ENCODE data around the gene SLAMF6.

DNA sequence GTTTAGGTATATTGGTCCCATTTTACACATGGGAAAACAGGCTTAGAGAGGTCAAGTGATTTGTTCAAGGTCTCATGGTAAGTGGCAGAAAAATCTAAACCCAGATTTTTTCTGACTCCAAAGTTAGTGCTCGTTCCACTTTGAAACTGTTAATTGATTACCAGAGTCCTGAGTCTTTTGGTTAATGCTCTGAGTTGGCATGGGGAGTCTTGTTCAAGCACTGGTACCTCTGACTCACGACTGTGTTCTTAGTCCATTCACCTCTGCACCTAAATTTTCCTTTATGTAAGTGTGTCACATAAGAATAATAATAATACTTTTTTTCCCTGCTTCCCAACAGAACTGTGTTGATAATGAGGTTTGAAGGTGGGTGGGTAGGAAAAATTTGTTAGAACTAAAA, 63.4 kb downstream of the SLAMF6 start:
- TF ChIP-seq, protein P1, sequence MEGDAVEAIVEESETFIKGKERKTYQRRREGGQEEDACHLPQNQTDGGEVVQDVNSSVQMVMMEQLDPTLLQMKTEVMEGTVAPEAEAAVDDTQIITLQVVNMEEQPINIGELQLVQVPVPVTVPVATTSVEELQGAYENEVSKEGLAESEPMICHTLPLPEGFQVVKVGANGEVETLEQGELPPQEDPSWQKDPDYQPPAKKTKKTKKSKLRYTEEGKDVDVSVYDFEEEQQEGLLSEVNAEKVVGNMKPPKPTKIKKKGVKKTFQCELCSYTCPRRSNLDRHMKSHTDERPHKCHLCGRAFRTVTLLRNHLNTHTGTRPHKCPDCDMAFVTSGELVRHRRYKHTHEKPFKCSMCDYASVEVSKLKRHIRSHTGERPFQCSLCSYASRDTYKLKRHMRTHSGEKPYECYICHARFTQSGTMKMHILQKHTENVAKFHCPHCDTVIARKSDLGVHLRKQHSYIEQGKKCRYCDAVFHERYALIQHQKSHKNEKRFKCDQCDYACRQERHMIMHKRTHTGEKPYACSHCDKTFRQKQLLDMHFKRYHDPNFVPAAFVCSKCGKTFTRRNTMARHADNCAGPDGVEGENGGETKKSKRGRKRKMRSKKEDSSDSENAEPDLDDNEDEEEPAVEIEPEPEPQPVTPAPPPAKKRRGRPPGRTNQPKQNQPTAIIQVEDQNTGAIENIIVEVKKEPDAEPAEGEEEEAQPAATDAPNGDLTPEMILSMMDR (IDR thresholded peaks at IDR 0.05) = no peak
- TF ChIP-seq ZFX (IDR thresholded peaks at IDR 0.05; ENCODE audit: borderline replicate concordance) = no peak

All from 22Rv1 (cell line).